GM18499 (cell line): Measurements from ENCODE around the gene EXTL2.
"Not testable (repeated sequence)": the region's sequence is repeated elsewhere in the genome, so short reads cannot be mapped to it uniquely, and the experiment has no call there.

Source experiments
- ATAC-seq: cut with Tn5 transposase; IDR thresholded peaks from one replicate; pipeline ENCODE4 v1.9.1; 2021; ENCODE audit warnings: moderate number of reproducible peaks; ENCODE audit not compliant: insufficient read depth, unreplicated experiment

EXTL2 gene, protein sequence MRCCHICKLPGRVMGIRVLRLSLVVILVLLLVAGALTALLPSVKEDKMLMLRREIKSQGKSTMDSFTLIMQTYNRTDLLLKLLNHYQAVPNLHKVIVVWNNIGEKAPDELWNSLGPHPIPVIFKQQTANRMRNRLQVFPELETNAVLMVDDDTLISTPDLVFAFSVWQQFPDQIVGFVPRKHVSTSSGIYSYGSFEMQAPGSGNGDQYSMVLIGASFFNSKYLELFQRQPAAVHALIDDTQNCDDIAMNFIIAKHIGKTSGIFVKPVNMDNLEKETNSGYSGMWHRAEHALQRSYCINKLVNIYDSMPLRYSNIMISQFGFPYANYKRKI

GRCh38 chr1:100894603-100895539 is at the start of gene EXTL2:
Gene EXTL2, minus strand, starts transcription at chr1:100894842. Its CDS starts 6,085 bp downstream, at chr1:100888757.
- ATAC-seq = peak; percentile 29

DNA sequence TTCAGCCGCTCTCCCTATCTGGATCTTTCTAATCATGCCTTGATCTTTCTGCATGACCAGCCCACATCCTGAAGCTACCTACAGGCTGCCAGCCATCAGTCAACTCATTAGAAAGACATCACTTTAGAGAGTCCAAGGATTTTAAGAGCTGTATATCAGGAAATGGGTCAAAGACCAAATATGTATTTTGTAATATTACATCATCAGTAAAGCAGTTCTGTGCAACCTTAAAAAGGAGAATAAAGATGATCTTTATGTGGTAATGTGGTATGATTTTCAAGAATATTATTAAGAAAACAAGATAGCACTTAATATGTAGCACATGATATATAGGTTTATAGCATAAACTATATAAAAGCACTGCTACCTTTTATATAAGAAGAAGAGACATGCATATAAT is 48.9 kb upstream of the EXTL2 start:
- no peak for ATAC-seq

- no peak for ATAC-seq
Observed at GRCh38 chr1:100942304-100943046, 47.8 kb upstream of the EXTL2 start.

DNA sequence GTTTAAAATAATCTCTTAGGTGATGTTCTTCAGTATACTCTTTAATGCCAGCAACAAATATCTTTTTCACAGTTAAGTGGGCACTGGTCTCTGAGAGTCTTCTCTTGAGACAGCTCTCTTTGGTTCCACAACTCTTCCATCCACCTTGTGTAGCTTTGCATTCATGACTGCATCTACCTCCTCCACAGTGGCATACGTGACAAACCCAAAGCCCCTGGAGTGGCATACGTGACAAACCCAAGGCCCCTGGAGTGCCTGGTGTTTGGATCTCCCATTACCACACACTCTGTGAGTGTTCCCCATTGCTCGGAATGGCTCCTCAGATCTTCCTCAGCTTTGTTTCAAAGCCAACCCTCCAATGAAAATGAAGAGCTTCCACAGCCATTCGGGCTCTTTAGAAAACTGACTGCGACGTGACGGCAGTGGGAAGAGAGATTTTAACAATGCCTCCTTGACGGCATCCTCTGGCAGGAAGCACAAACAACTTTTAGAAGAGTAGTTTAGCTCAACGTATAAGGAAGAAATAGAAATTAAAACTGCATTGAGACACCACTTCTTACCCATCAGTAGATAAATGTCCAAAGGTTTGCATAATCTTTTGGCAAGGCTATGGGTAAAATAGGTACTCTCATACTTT is 47.1 kb upstream of the EXTL2 start:
- no peak for ATAC-seq

DNA sequence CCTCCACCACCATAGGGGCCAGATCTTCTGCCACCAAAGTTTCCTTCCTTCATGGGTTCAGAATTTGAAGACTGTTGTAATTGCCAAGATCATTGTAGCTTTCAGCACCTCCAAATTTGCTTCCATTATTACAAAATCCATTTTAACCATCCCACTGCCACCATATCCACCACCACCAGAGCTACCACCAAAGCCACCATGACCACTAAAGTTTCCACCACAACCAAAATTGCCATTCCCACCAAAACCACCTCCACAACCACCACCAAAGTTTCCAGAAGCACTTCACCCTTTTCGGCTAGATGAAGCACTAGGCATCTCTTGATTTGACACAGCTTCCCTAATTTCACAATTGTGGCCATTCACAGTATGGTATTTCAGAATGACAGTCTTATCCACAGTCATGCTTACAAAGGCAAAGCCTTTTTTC is 46.5 kb upstream of the EXTL2 start:
- no peak for ATAC-seq

- no peak for ATAC-seq
Observed at GRCh38 chr1:100936194-100936967, 41.7 kb upstream of the EXTL2 start.

- ATAC-seq = not testable (repeated sequence)
Observed at GRCh38 chr1:100933555-100933954, 38.9 kb upstream of the EXTL2 start.

DNA sequence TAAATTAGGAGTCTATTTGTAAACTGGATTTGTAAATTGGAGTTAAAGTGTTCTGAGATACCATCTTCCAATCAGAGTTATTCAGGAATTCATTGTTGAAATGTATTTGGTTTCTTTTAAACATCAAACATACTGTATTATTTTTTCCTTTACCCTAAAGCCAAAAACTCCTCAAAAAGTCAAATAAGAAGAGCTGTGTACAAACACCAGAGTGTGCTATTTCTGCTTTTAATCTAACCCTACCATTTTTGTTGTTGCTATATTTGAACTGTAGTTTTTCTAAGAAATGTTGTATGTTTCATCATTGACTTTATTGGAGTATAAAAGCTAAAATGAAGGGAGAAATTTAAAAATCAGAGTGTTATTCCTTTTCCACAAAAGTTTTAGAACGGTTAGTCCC is 37.1 kb upstream of the EXTL2 start:
- no peak for ATAC-seq

DNA sequence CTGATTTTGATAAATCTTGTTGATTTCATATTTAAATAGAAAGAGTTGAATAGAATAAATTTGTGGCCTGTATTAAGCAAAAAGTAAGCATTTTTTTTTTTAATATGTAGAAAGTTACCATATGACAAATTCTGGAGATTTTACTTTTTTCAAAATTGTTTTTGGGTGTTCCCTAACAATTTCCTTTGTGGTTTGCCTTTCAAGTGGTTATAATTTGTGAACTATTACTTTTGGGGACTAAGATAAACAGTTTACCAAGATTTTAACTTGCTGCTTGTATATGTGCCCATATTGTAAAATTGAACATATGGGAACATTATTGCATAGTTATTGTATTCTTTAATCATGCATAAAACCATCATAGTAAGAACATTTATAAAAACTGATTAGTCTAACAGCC is 35.9 kb upstream of the EXTL2 start:
- no peak for ATAC-seq

DNA sequence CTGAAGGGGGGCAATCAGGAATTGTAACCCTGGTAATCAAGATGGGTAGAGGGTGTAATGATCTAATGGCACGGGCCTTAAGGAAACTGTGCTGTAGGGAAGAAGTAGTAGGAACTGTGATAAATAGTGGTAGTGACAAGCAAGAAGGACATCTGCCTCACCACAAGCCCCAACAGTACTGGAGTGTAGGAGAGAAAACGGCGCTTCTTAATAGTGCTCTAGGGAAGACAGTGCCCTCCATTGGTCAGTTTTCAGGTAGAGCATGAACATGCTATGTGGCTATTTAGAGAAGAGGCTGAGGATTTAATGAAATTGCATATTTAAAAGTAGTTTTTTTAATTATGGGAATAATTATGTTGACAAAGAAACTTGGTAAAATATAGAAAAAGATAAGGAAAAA is 33.5 kb upstream of the EXTL2 start:
- no peak for ATAC-seq

GRCh38 chr1:100927276-100927675 is 32.6 kb upstream of the EXTL2 start:
- ATAC-seq = no peak

- ATAC-seq = no peak
Observed at GRCh38 chr1:100926240-100926639, 31.6 kb upstream of the EXTL2 start.

GRCh38 chr1:100924991-100925390 is 30.3 kb upstream of the EXTL2 start:
- no peak for ATAC-seq

GRCh38 chr1:100924212-100924611 is 29.6 kb upstream of the EXTL2 start:
- no peak for ATAC-seq

- no peak for ATAC-seq
Observed at GRCh38 chr1:100921110-100921706, 26.6 kb upstream of the EXTL2 start.

DNA sequence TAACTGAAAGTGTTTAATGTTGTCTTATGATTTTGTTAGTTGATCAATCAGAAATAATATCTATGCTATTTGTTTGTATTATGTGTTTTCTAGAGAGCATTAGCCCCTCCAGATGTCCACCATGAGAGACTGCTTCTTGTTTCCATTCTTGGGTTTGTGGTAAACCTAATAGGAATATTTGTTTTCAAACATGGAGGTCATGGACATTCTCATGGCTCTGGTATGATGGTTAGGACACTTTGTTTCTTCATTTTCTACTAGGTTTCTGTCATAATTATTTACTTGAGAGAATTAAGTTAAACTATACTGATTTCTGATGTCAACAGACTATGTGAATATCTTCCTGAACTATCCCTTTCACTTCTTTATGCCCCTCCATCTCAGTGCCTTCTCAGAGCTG is 17.4 kb upstream of the EXTL2 start:
- no peak for ATAC-seq

- no peak for ATAC-seq
Observed at GRCh38 chr1:100909018-100909417, 14.4 kb upstream of the EXTL2 start.

GRCh38 chr1:100907887-100908286 is 13.2 kb upstream of the EXTL2 start:
- ATAC-seq = no peak

- ATAC-seq = no peak
Observed at GRCh38 chr1:100905181-100905580, 10.5 kb upstream of the EXTL2 start.
